OCI-LY7 (cell line): ENCODE data around the gene BUB3. TPM values are rescaled to one million over a fixed set of nuclear protein-coding genes. Genes with fewer than 3 reads are reported as not detected.
A peak's percentile ranks its signal among the peaks of the same experiment; 100 is the strongest.

ENCODE experiments used
- BruUV-seq: library from RNA; stranded (reverse); fragments of 400-500 nt; replicated peaks from 2 replicates; lab custom pipeline; 2021; lab: Mats Ljungman, UMichigan
- CTCF ChIA-PET: fragments of 300-600 bp; sonication (Branson Sonifier 250); formaldehyde crosslinking; loops from one replicate; lab custom pipeline; 2022; ENCODE audit warnings: antibody characterized with exemption; ENCODE audit not compliant: unreplicated experiment; lab: Charles Lee
- POLR2A ChIA-PET: fragments of 300-600 bp; sonication (Branson Sonifier 250); formaldehyde crosslinking; loops from one replicate; lab custom pipeline; 2022; ENCODE audit warnings: antibody characterized with exemption; lab: Charles Lee
- DNase-seq: peaks from one replicate; pipeline ENCODE4 v3.0.0-alpha.2; 2015; ENCODE audit warnings: low spot score
- H2AFZ ChIP-seq: fragments of 200-600 bp; sonication (generic), shearing (Covaris generic); 2 replicates; pipeline ENCODE4 v1.6.1; 2014; ENCODE audit warnings: mild to moderate bottlenecking, antibody characterized with exemption, low read length, moderate library complexity
- H3K27ac ChIP-seq: fragments of 200-600 bp; sonication (generic); 2 replicates; pipeline ENCODE4 v1.5.1; 2014; ENCODE audit warnings: mixed run types, low read depth, mild to moderate bottlenecking, moderate library complexity, low read length, inconsistent platforms; ENCODE audit not compliant: poor library complexity, severe bottlenecking
- H3K36me3 ChIP-seq: fragments of 200-600 bp; sonication (generic); 2 replicates; pipeline ENCODE4 v1.6.1; 2014; ENCODE audit warnings: mild to moderate bottlenecking, antibody characterized with exemption, low read length, moderate library complexity, mixed read lengths; ENCODE audit not compliant: insufficient read depth
- H3K4me1 ChIP-seq: fragments of 200-600 bp; sonication (generic); 2 replicates; pipeline ENCODE4 v1.5.1; 2014; ENCODE audit warnings: mild to moderate bottlenecking, low read length; ENCODE audit not compliant: insufficient read depth, poor library complexity, severe bottlenecking
- H3K4me2 ChIP-seq: fragments of 200-600 bp; sonication (generic); 2 replicates; pipeline ENCODE4 v1.6.1; 2014; ENCODE audit warnings: mild to moderate bottlenecking, low read length
- H3K4me3 ChIP-seq: fragments of 200-600 bp; sonication (generic); 2 replicates; pipeline ENCODE4 v1.5.1; 2014; ENCODE audit warnings: mild to moderate bottlenecking, low read depth, low read length; ENCODE audit not compliant: poor library complexity, severe bottlenecking
- H3K79me2 ChIP-seq: fragments of 200-600 bp; sonication (generic); 2 replicates; pipeline ENCODE4 v1.6.1; 2016; ENCODE audit warnings: low read depth, mild to moderate bottlenecking, low read length, moderate library complexity, mixed read lengths; ENCODE audit not compliant: insufficient read depth
- H3K9me2 ChIP-seq: fragments of 200-600 bp; sonication (generic); 2 replicates; pipeline ENCODE4 v1.6.1; 2016; ENCODE audit warnings: mild to moderate bottlenecking, low read length, mixed read lengths; ENCODE audit not compliant: insufficient read depth
- H3K9me3 ChIP-seq: fragments of 200-600 bp; sonication (generic); 2 replicates; pipeline ENCODE4 v1.6.1; 2014; ENCODE audit warnings: mild to moderate bottlenecking, mixed run types, low read length, mixed read lengths
- H4K20me1 ChIP-seq: fragments of 200-600 bp; sonication (generic); 2 replicates; pipeline ENCODE4 v1.6.1; 2014; ENCODE audit warnings: mild to moderate bottlenecking, antibody characterized with exemption, low read length, moderate library complexity, mixed read lengths; ENCODE audit not compliant: insufficient read depth
- EZH2phosphoT487 ChIP-seq: fragments of 200-600 bp; sonication (generic); IDR thresholded peaks from 2 replicates; pipeline ENCODE4 v1.6.1; 2018; ENCODE audit warnings: low read depth, borderline replicate concordance, mild to moderate bottlenecking, mixed run types, antibody characterized with exemption, low read length, moderate library complexity, mixed read lengths
- intact Hi-C: fragments of 100-400 bp; cut with micrococcal nuclease; formaldehyde crosslinking; loops from one replicate; pipeline ENCODE4 v1.10.0; 2022; ENCODE audit not compliant: unreplicated experiment
- total RNA-seq, 2 experiments: library from RNA; depleted of rRNA in 1 of 2; stranded (reverse); fragments of >200 nt in 1 of 2; shearing (Covaris generic) in 1 of 2; gene quantifications; 2 replicates each; pipeline ENCODE4 v1.2.3, GENCODE V29; 2014 to 2022
- TF ChIP-seq, protein P1 (sequence below): fragments of 200-600 bp; sonication (generic); conservative IDR thresholded peaks from 2 replicates; pipeline ENCODE4 v1.5.1; 2014; ENCODE audit warnings: mild to moderate bottlenecking, antibody characterized with exemption, low read length, moderate library complexity, mixed read lengths

The BUB3 gene
- total RNA-seq, 2 experiments from 2014 or later: 312 to 526 TPM

DNA sequence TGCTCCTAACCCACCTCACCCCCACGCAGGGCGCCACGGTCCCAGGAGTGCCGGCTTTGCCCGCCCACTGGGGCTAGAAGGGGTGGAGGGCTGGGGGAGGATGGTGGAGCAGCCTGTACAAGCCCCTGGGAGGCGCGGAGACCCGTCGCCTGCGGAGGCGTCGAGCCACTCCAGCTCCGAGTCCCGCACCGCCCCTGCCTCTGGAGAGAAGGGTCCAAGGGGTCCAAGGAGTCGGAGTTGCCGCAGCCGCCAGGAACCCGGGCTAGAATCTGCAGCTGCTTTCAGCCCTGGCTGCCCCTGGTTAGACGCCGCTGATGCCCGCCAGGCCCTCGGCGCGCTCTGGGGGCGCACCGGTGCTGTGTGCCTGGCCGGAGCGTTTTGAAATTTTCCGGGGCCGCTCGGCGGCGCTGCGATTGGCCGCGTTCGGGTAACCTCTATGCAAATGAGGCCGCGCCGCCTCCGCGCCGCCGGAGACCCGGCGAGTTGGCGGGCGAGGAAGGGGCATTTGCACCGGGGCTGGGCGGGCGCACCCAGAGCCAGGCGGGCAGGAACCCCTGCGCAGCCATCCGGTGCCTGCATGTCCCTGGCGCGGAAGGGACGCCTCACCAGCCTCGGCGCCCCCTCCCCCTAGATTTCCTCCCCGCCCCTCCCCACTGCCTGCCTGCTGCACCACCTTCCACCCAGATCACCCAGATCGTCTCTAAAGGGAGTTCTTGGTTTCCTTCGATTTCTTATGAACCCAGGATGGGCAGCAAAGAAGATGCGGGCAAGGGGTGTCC lies 6.4 kb upstream of the BUB3 start, which contains the start of gene HMX2:
Gene HMX2, plus strand, starts transcription at position 502 of the 779 bp plus-strand sequence. Its CDS starts 243 bp downstream, at position 745.
- Histone ChIP-seq H3K4me3 (peak within 1 kb of the TSS; percentile 61), H3K36me3 (no peaks in the 10 kb centered on the region), H3K27ac (no peak within 1 kb of the TSS), H3K9me3 (no peaks in the 10 kb centered on the region), H2AFZ (no peak within 1 kb of the TSS; the same call in 1 of the 2 replicates), H4K20me1 (no peaks in the 10 kb centered on the region), H3K4me1 (peaks cover 14% of the 10 kb centered on the region), H3K9me2 (no peaks in the 10 kb centered on the region), H3K79me2 (no peaks in the 10 kb centered on the region), H3K4me2 (peak within 1 kb of the TSS; percentile 66)
- BruUV-seq: no TSS peak
- intact Hi-C loops: loop anchor here (5.0 kb wide), 1 partner anchor 389 kb away; no protein-coding TSS in a partner anchor
- TF ChIP-seq, protein P1, sequence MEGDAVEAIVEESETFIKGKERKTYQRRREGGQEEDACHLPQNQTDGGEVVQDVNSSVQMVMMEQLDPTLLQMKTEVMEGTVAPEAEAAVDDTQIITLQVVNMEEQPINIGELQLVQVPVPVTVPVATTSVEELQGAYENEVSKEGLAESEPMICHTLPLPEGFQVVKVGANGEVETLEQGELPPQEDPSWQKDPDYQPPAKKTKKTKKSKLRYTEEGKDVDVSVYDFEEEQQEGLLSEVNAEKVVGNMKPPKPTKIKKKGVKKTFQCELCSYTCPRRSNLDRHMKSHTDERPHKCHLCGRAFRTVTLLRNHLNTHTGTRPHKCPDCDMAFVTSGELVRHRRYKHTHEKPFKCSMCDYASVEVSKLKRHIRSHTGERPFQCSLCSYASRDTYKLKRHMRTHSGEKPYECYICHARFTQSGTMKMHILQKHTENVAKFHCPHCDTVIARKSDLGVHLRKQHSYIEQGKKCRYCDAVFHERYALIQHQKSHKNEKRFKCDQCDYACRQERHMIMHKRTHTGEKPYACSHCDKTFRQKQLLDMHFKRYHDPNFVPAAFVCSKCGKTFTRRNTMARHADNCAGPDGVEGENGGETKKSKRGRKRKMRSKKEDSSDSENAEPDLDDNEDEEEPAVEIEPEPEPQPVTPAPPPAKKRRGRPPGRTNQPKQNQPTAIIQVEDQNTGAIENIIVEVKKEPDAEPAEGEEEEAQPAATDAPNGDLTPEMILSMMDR: peak; percentile 19; the same call in 1 of the 2 replicates
- no peak for TF ChIP-seq EZH2phosphoT487
- POLR2A ChIA-PET: no interaction called here
- DNase-seq: peak; percentile 45
- CTCF ChIA-PET: no interaction called here

DNA sequence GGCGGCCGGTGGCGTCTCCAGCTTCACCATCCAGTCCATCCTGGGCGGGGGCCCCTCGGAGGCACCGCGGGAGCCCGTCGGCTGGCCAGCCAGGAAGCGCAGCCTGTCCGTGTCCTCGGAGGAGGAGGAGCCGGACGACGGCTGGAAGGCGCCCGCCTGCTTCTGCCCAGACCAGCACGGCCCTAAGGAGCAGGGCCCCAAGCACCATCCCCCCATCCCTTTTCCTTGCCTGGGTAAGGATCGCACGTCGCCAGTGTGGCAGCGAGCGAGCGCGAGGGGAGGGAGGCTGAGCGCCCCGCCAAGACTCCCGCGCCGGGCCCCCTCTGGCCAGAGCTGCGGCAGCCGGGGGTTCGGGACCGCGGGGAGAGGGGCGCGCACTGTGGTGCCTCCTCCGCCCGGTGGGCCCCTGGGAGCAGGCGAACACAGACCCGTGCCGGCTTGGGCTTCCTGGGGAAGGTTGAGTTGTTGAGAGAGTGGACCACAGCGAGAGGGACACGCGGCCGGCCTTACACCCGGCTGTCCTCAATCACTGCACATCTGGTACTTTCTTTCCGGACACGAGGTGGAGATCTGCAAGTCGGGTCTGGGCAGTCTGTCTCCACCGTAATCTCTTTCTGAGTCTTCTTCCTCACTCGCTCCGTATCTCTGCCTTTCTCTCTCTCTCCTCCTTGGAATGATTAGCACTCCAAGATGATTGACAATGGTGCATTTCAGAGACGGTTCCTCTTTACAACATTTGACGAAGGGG lies 5.6 kb upstream of the BUB3 start:
- BruUV-seq: no TSS peak
- Histone ChIP-seq H3K4me1 (peaks cover 18% of the 10 kb centered on the region), H3K36me3 (no peaks in the 10 kb centered on the region), H3K9me2 (no peaks in the 10 kb centered on the region), H4K20me1 (no peaks in the 10 kb centered on the region), H3K4me3 (peak overlapping the region; percentile 61), H3K4me2 (peak overlapping the region; percentile 66), H3K79me2 (no peaks in the 10 kb centered on the region), H2AFZ (no peak overlapping the region; the same call in 1 of the 2 replicates), H3K27ac (no peak overlapping the region), H3K9me3 (no peaks in the 10 kb centered on the region)
- ChIA-PET CTCF (no interaction called here), POLR2A (no interaction called here)
- intact Hi-C loops: loop anchor here (5.0 kb wide), 1 partner anchor 389 kb away; no protein-coding TSS in a partner anchor
- TF ChIP-seq EZH2phosphoT487: no peak
- TF ChIP-seq, protein P1: no peak
- DNase-seq: no peak
